Stimulated activated CD4-positive, alpha-beta T cell treated with anti-CD3 and anti-CD28 coated beads, Interleukin-1b, Interleukin-23, amount 100 ng/mL, for 48 hours (primary cell): Measurements from ENCODE around the gene TUBB6.

ENCODE experiments used
- DNase-seq: peaks from one replicate; pipeline ENCODE4 v3.0.0-alpha.2; 2020

The TUBB6 gene

GRCh38 chr18:12291690-12292089 is 16.4 kb upstream of the TUBB6 start:
- DNase-seq, result no peak

DNA sequence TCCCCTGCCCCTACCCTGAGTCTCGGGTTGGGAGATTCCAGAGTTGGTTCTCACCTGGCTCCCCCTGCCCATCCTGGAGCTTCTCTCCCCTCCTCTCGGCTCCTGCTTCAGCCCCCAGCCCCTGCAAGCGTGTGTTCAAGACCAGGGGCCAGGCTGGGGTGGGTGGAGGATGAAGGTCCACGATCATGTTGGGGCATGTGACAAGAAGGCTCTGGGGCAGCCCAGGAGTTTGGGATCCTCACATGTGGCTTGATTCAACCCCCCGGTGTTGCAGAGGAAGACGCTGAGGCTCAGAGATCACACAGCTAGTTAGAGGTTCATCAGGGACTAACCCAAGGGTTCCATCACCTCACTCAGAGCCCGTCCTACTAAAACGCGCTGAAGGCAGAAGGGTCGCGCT is 14.2 kb upstream of the TUBB6 start:
- DNase-seq, result no peak

- no peak for DNase-seq
These were observed 12.5 kb upstream of the TUBB6 start for GRCh38 chr18:12295389-12296086.

DNA sequence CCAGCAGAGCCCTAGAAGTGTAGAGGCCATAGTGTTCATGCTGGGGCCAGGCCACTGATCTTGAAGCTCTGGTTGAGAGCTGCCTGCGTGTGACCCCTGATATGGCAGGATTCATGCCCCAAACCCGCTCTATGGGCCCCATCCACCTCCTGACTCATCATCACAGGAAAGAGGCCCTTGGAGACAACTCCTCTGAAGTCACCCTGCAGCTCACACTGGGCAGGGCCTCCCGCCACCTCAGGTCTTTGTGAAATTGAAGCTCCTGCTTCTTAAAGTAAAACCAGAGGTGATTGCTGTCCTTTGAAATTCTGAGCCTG is 12.0 kb upstream of the TUBB6 start:
- DNase-seq, result no peak

DNA sequence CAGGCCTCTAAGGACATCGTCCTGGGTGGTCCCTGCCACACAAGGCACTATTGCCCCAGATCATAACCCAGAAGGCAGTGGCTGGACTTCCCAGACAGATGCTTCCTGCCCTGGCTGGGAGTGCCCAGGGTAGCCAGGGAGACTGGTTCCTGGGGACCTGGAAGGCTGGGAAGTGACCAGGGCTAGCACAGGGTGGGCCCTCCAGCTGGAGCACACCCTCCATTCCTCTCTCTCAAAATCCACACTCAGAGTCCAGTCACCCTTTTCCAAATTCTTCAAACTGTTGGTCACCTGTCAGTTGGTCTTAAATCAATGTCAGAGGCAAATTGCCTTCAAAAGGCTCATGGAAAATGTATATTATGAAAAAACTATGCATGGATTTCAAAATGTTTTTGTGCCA is 11.6 kb upstream of the TUBB6 start:
- DNase-seq, result no peak

DNA sequence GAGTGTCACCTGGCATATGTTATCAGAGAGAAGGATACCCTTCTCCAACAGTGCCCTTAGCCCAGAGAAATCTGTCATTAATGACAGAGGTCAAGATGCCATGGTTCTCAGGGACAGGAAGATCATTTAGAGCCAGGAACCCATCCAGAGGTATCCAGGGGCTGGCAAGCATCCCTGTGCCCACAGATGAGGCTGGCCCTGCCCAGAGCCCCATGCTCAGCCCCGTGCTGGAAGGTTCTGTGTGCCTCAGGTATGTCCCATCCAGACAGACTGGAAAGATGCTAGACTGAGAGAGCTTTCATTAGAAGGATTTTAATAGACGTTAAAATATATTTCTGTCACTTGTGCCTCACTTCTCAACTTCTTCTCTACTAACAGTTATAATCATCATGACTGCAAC is 8.2 kb upstream of the TUBB6 start:
- DNase-seq, result no peak

GRCh38 chr18:12301263-12302005 is 6.6 kb upstream of the TUBB6 start:
- no peak for DNase-seq

GRCh38 chr18:12302391-12303147 is 5.5 kb upstream of the TUBB6 start:
- DNase-seq, result no peak

DNA sequence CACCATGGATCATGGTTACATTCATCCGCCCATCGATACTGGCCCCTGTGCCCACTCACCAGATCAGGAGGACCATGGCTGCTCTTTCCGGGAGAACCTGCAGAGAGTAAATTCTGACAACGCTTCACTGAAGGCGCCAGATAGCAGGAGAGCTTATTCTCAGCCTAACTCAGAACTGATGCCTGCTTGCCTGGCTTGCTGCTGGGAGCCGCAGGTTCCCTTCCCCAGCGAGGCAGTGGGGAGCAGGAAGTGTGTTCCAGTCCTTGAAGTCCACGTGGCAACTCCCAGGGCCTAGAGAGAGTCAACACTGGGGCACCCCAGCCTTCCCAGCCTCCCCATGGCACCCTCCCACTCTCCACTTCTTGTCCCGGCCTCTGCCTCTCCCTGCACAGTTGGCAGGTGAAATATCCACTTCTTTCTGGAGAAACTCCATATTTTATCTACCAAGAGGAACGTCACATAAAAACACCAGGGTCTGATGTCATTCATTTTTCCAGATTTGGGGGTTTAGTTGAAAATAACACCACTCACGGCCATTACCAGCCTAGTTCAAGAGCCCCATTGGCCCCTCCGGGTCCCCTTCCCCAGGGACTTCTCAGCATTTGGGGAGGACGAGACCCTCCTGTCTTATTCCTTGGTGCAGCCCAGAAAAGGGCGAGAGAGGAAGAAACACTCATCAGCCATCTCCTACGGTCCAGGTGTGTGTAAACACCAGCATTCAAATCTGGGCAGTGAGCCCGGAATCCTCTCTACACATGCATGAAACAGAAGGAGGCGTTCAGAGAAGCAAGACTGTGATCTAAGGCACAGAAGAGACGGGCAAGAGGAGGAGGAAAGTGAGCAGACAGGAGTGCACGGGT is 3.5 kb upstream of the TUBB6 start:
- no peak for DNase-seq

DNA sequence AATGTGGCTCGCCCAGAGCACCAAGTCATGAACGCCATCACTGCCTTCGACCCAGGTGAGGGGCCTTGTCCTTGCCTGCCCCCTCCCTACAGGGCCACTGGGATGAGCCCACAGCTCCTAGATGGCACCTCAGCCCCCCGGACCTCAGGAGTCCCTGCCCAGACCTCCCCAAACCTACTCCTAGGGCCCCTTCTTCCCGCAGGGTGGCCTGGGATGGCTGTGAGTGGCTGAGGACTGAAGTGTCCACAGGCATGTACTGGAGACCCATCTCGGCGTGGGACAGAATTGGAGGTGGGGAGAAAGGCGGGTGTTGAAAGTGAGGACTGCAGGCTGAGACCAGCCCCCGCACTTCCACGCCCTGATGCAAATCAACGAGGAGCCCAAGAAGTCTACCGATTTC is 2.8 kb upstream of the TUBB6 start:
- no peak for DNase-seq

DNA sequence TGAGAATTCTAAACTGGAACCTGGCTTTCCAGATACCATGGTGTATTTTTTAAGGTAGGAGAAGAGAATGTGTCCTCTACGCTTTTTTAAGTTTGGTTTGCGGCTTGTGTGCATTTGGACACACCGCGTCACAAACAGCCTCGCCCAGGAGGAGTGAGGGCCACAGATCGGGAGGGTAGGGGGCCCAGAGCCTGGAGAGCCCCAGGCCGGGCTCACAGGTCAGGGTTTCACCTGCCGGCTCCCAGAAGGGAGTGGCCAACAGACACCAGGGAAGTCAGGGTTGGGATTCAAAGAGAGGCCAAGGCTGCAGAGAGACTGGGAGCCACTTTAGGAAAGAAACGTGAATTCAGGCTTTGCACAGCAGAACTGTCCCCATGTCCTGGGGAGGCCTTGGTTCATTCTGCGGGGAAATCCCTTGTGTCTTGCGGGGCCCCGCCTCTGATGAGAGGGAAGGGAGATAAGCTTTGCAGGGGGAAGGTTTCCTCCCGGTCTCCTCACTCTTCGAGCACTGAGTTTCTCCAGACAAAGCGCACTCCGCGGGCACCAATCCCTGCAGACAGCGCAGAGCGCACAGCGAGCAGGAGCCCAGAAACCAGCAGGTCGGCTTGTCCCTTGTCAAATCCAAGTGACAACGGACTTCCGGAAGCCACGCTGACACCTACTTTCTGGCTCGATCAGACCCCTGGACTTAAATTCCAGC is 2.0 kb upstream of the TUBB6 start:
- no peak for DNase-seq

DNA sequence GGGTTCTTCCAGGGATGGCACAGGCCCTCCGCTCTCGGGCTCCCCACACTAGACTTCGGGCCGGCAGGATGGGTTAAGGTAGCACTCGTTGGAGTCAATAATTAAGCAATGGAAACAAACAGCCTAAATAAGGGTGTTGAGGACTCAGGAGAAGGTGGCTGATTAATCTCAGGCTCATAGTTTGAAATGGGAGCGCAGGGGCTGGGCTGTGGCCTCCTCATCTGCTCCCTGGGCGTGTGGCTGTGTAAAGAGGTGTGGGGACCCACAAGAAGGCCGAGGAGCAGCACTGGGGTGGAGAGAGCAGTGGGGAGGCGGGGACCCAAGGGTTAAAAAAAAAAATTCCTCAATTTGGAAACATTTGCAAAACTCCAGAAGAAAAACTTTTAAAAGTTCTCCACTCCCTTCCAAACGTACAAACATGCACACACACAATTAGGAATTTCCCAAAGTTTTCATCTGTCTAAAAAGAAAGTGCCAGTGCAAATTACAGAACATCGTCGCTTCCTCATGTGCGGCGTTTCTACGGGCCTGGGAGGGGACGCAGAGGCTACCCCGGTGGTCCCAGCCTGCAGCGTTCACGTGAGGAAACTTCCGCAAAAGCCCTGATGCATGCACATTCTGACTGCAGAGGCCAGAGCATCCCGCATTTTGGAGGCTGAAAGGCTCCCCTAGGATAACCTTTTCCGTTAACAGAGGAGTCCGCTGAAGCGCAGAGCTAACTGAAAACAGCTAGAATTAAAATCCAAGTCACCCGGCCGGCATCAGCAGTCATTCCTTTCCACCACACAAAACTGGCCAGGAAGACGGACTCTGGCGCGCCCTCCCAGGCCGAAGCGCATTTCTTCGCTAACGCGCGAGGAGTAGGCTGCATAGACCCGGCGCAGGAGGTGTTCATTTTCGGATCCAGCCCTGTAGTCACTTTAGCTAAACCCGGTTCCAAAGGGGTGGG is 1.0 kb upstream of the TUBB6 start:
- no peak for DNase-seq

DNA sequence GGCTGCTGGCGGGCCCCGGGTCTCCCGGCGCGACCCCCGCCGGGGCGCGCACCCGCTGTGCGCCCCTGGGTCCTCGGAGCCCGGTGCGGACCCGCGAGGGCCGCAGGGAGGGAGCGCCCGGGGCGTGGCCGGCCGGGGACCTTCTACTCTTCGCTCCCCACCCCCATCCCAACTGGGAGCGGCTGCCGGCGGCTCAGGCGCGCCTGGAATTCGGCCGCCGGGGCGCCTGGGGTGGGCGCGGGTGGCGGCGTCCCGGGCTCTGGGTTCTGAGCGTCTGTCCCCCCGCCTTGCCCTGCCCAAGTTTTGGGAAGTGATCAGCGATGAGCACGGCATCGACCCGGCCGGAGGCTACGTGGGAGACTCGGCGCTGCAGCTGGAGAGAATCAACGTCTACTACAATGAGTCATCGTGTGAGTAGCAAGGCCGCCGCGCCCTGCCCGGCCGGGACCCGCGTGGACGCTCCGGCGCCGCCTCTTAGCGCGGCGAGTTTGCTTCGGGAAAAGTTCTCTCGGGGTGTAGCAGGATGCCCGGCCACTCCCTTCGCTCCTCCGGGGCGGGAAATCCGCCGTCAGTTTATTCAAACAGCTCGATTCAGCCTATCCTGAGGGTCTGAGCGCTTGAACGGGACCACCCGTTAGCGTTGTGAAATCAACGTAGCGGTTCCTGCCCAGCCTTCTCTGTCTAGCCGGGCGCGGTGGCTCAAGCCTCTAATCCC is 502 bp downstream of the TUBB6 start:
- DNase-seq, result peak; percentile 18

DNA sequence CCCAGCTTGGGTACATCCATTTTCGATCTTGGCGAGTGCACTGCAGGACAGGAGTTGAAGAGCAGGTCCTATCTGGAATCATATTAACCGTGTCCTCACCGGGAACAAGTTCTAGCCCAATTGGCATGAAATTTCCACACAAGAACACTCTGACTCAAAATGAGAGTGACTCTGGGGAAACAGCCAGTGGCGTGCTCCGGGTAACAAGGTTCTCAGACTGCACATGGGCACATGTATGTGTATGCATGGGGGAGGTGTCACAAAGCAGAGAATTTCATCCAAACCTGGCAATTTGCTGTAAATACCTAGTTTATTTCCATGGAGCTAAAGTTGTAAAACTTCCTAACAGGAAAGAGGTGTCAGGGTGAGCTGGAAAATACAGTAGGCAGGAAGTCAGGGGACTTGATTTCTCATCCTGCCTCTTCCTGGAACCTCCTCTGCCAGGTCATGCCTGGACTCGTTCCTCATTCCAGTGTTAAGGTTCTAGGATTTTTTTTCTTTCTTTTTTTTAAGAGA is 1.7 kb downstream of the TUBB6 start:
- DNase-seq, result no peak

DNA sequence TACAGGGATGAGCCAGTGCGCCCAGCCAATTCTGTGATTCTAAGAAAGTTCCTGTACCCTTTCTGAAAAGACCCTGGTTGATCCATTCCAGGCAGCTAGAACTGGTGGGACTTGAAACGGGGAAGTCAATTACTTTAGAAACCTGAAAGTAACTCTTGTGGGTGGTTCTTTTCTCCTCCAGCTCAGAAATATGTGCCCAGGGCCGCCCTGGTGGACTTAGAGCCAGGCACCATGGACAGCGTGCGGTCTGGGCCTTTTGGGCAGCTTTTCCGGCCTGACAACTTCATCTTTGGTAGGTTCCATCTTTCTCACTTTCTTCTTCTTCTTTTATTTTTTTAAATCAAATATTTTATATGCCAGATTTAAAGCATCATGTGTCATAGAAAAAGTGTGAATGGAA is 2.7 kb downstream of the TUBB6 start:
- no peak for DNase-seq

DNA sequence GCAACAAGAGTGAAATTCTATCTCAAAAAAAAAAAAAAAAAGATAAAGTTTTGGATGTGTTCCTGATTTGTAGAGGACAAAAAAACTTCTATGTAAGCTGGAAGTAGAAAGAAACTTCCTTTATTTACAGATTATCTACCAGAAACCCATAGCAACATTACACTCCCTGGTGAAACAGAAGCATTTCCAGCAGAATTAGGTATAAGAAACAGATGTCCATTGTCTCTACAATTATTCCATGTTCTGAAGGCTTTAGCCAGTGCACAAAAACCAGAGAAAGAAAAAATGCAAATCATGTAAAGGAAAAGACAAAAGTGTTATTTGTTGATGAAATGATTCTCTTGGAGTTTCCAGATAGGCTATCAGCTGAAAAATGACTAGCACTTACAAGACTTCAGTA is 4.9 kb downstream of the TUBB6 start:
- DNase-seq, result no peak

DNA sequence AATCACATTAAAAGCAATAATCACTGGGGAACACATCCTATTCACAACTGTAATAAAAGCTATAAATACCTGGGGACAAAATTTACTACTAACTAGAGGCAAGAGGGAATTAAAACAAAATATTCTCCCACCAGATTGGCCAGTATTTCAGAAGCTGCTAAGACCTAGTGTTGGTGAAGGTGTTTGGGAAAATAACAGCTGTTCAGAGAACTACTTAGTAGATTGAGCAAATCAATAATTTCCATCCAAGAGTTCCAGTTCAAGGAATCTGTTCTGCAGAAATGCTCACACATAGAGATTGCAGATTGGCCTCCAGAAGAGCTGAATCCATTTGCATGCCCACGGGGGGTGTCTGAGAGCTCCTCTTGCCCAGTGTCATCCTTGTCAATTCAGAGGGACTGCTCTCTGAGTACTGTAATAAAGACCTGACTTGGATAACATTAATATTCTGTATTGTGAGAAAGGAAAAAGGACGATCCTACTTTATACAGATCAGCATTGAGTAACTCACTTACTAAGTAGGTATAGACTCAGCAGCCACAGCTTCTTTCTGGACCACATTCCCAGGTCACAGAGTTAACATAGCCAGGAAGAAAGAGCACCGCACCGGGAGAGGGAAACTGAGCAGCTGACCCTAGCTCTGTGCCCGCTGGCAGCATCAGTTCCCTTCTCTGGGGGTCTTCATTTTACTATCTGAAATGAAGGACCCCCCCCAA is 5.6 kb downstream of the TUBB6 start:
- no peak for DNase-seq

GRCh38 chr18:12314591-12315305 is 6.7 kb downstream of the TUBB6 start:
- DNase-seq, result no peak

GRCh38 chr18:12315490-12315889 is 7.4 kb downstream of the TUBB6 start:
- no peak for DNase-seq
